Activated CD8-positive, alpha-beta T cell treated with anti-CD3 and anti-CD28 coated beads for 36 hours (primary cell): ENCODE results near the gene SBNO2. TPM values are rescaled to one million over a fixed set of nuclear protein-coding genes. Genes with fewer than 3 reads are reported as not detected.
A peak's percentile ranks its signal among the peaks of the same experiment; 100 is the strongest.
"Not testable (repeated sequence)": the region's sequence is repeated elsewhere in the genome, so short reads cannot be mapped to it uniquely, and the experiment has no call there.

Experiments used
- ATAC-seq: fragments of 200-7000 bp; cut with Tn5 transposase; one replicate; pipeline ENCODE4 v1.10.0; 2021; ENCODE audit warnings: mild to moderate bottlenecking, moderate library complexity
- CTCF ChIA-PET: fragments of 350-600 bp; sonication (Branson Sonifier 250); formaldehyde crosslinking; loops from one replicate; lab custom pipeline; 2021; ENCODE audit warnings: antibody characterized with exemption; lab: Charles Lee
- POLR2A ChIA-PET: fragments of 350-600 bp; sonication (Branson Sonifier 250); formaldehyde crosslinking; loops from one replicate; lab custom pipeline; 2021; ENCODE audit warnings: antibody characterized with exemption; lab: Charles Lee
- DNase-seq: peaks from one replicate; pipeline ENCODE4 v3.0.0-alpha.2; 2020
- H3K27ac Mint-ChIP-seq: one replicate; pipeline ENCODE4 v1.8.0; 2021; ENCODE audit warnings: mild to moderate bottlenecking, mixed read lengths
- H3K27me3 Mint-ChIP-seq: one replicate; pipeline ENCODE4 v1.8.0; 2021; ENCODE audit warnings: mixed read lengths
- H3K36me3 Mint-ChIP-seq: one replicate; pipeline ENCODE4 v1.8.0; 2021; ENCODE audit warnings: low read depth, mixed read lengths
- H3K4me1 Mint-ChIP-seq: one replicate; pipeline ENCODE4 v1.8.0; 2021; ENCODE audit warnings: low read depth, mixed read lengths
- H3K4me3 Mint-ChIP-seq: one replicate; pipeline ENCODE4 v1.8.0; 2021; ENCODE audit warnings: mild to moderate bottlenecking, moderate library complexity, mixed read lengths
- H3K9me3 Mint-ChIP-seq: one replicate; pipeline ENCODE4 v1.8.0; 2021; ENCODE audit warnings: mixed read lengths
- CTCF ChIP-seq: fragments of 200-600 bp; IDR thresholded peaks from one replicate; pipeline ENCODE4 v1.8.0; 2022; ENCODE audit warnings: antibody characterized with exemption, mild to moderate bottlenecking
- intact Hi-C: fragments of 100-400 bp; cut with micrococcal nuclease; formaldehyde crosslinking; loops from one replicate; pipeline ENCODE4 v1.10.0; 2022
- total RNA-seq, 2 experiments: library from RNA; stranded (reverse); gene quantifications; one replicate each; pipeline ENCODE4 v1.2.3, GENCODE V29; 2021

The SBNO2 gene
- total RNA-seq, 2 experiments from 2014 or later: 41.7 to 42.0 TPM

- no peak for ATAC-seq
- H3K4me3 Mint-ChIP-seq: no peak overlapping the region
Observed at GRCh38 chr19:1129535-1129934, 44.5 kb downstream of the SBNO2 start.

GRCh38 chr19:1129084-1129483 lies 45.0 kb downstream of the SBNO2 start:
- H3K27ac Mint-ChIP-seq, H3K9me3 Mint-ChIP-seq, DNase-seq, intact Hi-C loops, H3K27me3 Mint-ChIP-seq, H3K4me3 Mint-ChIP-seq, ATAC-seq: not testable (repeated sequence)
- POLR2A ChIA-PET: interaction anchor here (0.7 to 4.4 kb wide), 3 partner anchors 10 to 26 kb away, joined by 3 to 29 read pairs (median 4); partner anchors contain the start of gene GPX4
- CTCF ChIA-PET: interaction anchor here (1.1 to 5.2 kb wide), 2 partner anchors 16 to 65 kb away, joined by 4 to 27 read pairs; no protein-coding TSS in a partner anchor
- H3K36me3 Mint-ChIP-seq: peaks cover 15% of the 10 kb centered on the region
- peaks cover 29% of the 10 kb centered on the region for H3K4me1 Mint-ChIP-seq

More at GRCh38 chr19:1129535-1129934, 44.5 kb downstream of the SBNO2 start:
- CTCF ChIA-PET: interaction anchor here (1.3 to 5.2 kb wide), 2 partner anchors 16 to 49 kb away, joined by 3 to 27 read pairs; no protein-coding TSS in a partner anchor
- no peak for TF ChIP-seq CTCF
- DNase-seq: no peak
- intact Hi-C loops: no loop called here
- Mint-ChIP-seq H3K4me1 (peaks cover 32% of the 10 kb centered on the region), H3K9me3 (no peaks in the 10 kb centered on the region), H3K27ac (no peak overlapping the region), H3K27me3 (no peaks in the 10 kb centered on the region), H3K36me3 (peaks cover 15% of the 10 kb centered on the region)
- POLR2A ChIA-PET: interaction anchor here (1.0 to 4.4 kb wide), 2 partner anchors 10 to 17 kb away, joined by 3 to 29 read pairs; no protein-coding TSS in a partner anchor

- POLR2A ChIA-PET: interaction anchor here (0.7 kb wide), 1 partner anchor 25 kb away, joined by 4 read pairs; the partner anchor contains the start of gene GPX4
- Mint-ChIP-seq H3K27me3 (no peaks in the 10 kb centered on the region), H3K36me3 (peaks cover 12% of the 10 kb centered on the region), H3K4me1 (peaks cover 23% of the 10 kb centered on the region), H3K27ac (no peak overlapping the region), H3K9me3 (no peaks in the 10 kb centered on the region), H3K4me3 (no peak overlapping the region)
- TF ChIP-seq CTCF: no peak
- CTCF ChIA-PET: interaction anchor here (1.1 to 5.2 kb wide), 2 partner anchors 15 to 66 kb away, joined by 4 to 27 read pairs; no protein-coding TSS in a partner anchor
- DNase-seq (no peak), ATAC-seq (no peak)
- intact Hi-C loops: no loop called here
Observed at GRCh38 chr19:1128106-1128505, 46.0 kb downstream of the SBNO2 start.

- H3K4me3 Mint-ChIP-seq: no peak overlapping the region
- H3K4me1 Mint-ChIP-seq: peaks cover 18% of the 10 kb centered on the region
- DNase-seq (no peak), ATAC-seq (no peak)
- intact Hi-C loops: no loop called here
- no peaks in the 10 kb centered on the region for H3K9me3 Mint-ChIP-seq
- H3K27ac Mint-ChIP-seq: peak overlapping the region; percentile 57
- ChIA-PET CTCF (interaction anchor here (0.6 to 5.2 kb wide), 2 partner anchors 14 to 264 kb away, joined by 3 to 27 read pairs; no protein-coding TSS in a partner anchor), POLR2A (no interaction called here)
- H3K27me3 Mint-ChIP-seq: no peaks in the 10 kb centered on the region
- TF ChIP-seq CTCF: no peak
- H3K36me3 Mint-ChIP-seq: peaks cover 16% of the 10 kb centered on the region
Observed at GRCh38 chr19:1126984-1127760, 46.9 kb downstream of the SBNO2 start.

GRCh38 chr19:1125601-1126467 lies 48.2 kb downstream of the SBNO2 start:
- intact Hi-C loops: no loop called here
- TF ChIP-seq CTCF: no peak
- Mint-ChIP-seq H3K27me3 (no peaks in the 10 kb centered on the region), H3K27ac (no peak overlapping the region), H3K4me1 (peaks cover 16% of the 10 kb centered on the region), H3K9me3 (no peaks in the 10 kb centered on the region), H3K4me3 (no peak overlapping the region), H3K36me3 (peaks cover 22% of the 10 kb centered on the region)
- ChIA-PET CTCF (no interaction called here), POLR2A (no interaction called here)
- no peak for ATAC-seq
- DNase-seq: no peak
